Right lobe of liver (tissue), 6 donors: Measurements from ENCODE around the gene LRP6. TPM values are rescaled to one million over a fixed set of nuclear protein-coding genes. Genes with fewer than 3 reads are reported as not detected.
A peak's percentile ranks its signal among the peaks of the same experiment; 100 is the strongest.

ENCODE experiments used
- ATAC-seq, 4 donors: fragments of 200-7000 bp; cut with Tn5 transposase; one replicate each; pipeline ENCODE4 v1.9.1; 2020; ENCODE audit warnings: mild to moderate bottlenecking in 4 of 4, moderate library complexity in 4 of 4
- DNase-seq, 3 donors: peaks; one replicate each; pipeline ENCODE4 v3.0.0-alpha.2; 2020
- H3K27ac ChIP-seq, 3 donors: fragments of 200-600 bp; one replicate each; pipeline ENCODE4 v1.8.0; 2022
- H3K27me3 ChIP-seq, 2 donors: fragments of 200-600 bp; one replicate each; pipeline ENCODE4 v1.8.0; 2022
- H3K36me3 ChIP-seq, 4 donors: fragments of 200-600 bp; sonication (generic) in 1 of 4; one replicate each; pipeline versions ENCODE4 v1.5.1 to v1.8.0; 2017 to 2022; ENCODE audit warnings: control low read depth in 1 of 4
- H3K4me1 ChIP-seq, 4 donors: fragments of 200-600 bp; sonication (generic) in 1 of 4; one replicate each; pipeline versions ENCODE4 v1.5.1 to v1.8.0; 2017 to 2022; ENCODE audit warnings: control low read depth in 1 of 4
- H3K4me3 ChIP-seq, 3 donors: fragments of 200-600 bp; one replicate each; pipeline ENCODE4 v1.8.0; 2022
- H3K9me3 ChIP-seq, 4 donors: fragments of 200-600 bp; sonication (generic) in 1 of 4; one replicate each; pipeline versions ENCODE4 v1.5.1 to v1.8.0; 2017 to 2022; ENCODE audit warnings: control low read depth in 1 of 4
- CTCF ChIP-seq, 4 donors: fragments of 200-600 bp in 3 of 4; fragments of 450-650 bp in 1 of 4; IDR thresholded peaks; one replicate each; pipeline versions ENCODE4 v1.5.1 to v1.8.0; 2016 to 2022; ENCODE audit warnings: antibody characterized with exemption in 4 of 4, mild to moderate bottlenecking in 2 of 4
- POLR2A ChIP-seq: fragments of 450-650 bp; IDR thresholded peaks from one replicate; pipeline ENCODE4 v1.6.1; 2017; ENCODE audit warnings: antibody characterized with exemption, mild to moderate bottlenecking
- WGBS: methylation state at CpG from one replicate; pipeline ENCODE4 v1.1.6; 2018; ENCODE audit warnings: low coverage, low lambda C conversion rate; ENCODE audit not compliant: insufficient coverage; ENCODE audit errors: missing lambda C conversion rate; 5-methylcytosine and 5-hydroxymethylcytosine counted together
- intact Hi-C, 2 donors: fragments of 100-400 bp; cut with DNase I; formaldehyde crosslinking; loops; one replicate each; pipeline versions ENCODE4 v1.11.2 to v1.14.1; 2022
- total RNA-seq, 6 experiments: library from RNA; depleted of rRNA in 2 of 6; stranded (reverse); fragments of >200 nt in 2 of 6; fragmentation: NEBNext Ultra II Directional in 3 of 6; extraction: Animal tissue kit (Norgen Biotek cat#: 25700) in 3 of 6; gene quantifications; one replicate each; pipeline versions ENCODE4 v1.1.0 to v1.2.4, GENCODE V29; 2016 to 2023
- donor health status: DM: no; HTN: yes; CAD: no.
- donor health status: DM: no; HTN: no; CAD: no.
- donor health status: DM: no; HTN: no; CAD: no.
- donor health status: DM: no; HTN: yes; CAD: no.
- donor health status: DM: no; HTN: yes; CAD: no.

Gene LRP6
- total RNA-seq, 6 experiments from 2014 or later = 19.9 to 32.5 (median 22.2) TPM

- intact Hi-C loops = no loop called here
- H3K9me3 ChIP-seq = no peaks in the 10 kb centered on the region
- H3K36me3 ChIP-seq = no peaks in the 10 kb centered on the region
- no peaks in the 10 kb centered on the region for H3K27me3 ChIP-seq
- TF ChIP-seq POLR2A (no peak), CTCF (IDR thresholded peaks at IDR 0.05) (no peak)
- ATAC-seq (peak; percentile 76 to 86 (median 80)), DNase-seq (peak in 1 of 3 donors; percentile 58)
- H3K27ac ChIP-seq = peak overlapping the region in 1 of 3 donors; percentile 78
- no peak overlapping the region for H3K4me3 ChIP-seq
- peaks cover 0 to 16% (median 3%) of the 10 kb centered on the region in 4 donors for H3K4me1 ChIP-seq
- 44% methylated on average over 2 of the region's 2 CpGs for WGBS
Observed at GRCh38 chr12:12301122-12301521, 34.3 kb upstream of the LRP6 start.

GRCh38 chr12:12297201-12297830, 30.5 kb upstream of the LRP6 start:
- Histone ChIP-seq H3K4me3 (no peak overlapping the region), H3K27me3 (no peaks in the 10 kb centered on the region), H3K27ac (no peak overlapping the region), H3K9me3 (no peaks in the 10 kb centered on the region), H3K4me1 (peaks cover 0 to 43% (median 10%) of the 10 kb centered on the region in 4 donors), H3K36me3 (no peaks in the 10 kb centered on the region)
- 88% methylated on average over 5 of the region's 8 CpGs for WGBS
- TF ChIP-seq CTCF (IDR thresholded peaks at IDR 0.05) = no peak
- TF ChIP-seq POLR2A = no peak
- no peak for ATAC-seq
- intact Hi-C loops = no loop called here
- no peak for DNase-seq

GRCh38 chr12:12294215-12295005, 27.6 kb upstream of the LRP6 start:
- ATAC-seq (peak; percentile 80 to 86 (median 82)), DNase-seq (peak in 2 of 3 donors; percentile 61 to 71)
- peaks cover 0 to 26% (median 7%) of the 10 kb centered on the region in 4 donors for H3K4me1 ChIP-seq
- peak overlapping the region in 2 of 3 donors; percentile 28 to 31 for H3K4me3 ChIP-seq
- 36% methylated on average over 4 of the region's 5 CpGs for WGBS
- intact Hi-C loops = no loop called here
- TF ChIP-seq POLR2A (peak; percentile 36), CTCF (IDR thresholded peaks at IDR 0.05) (no peak)
- H3K36me3 ChIP-seq = no peaks in the 10 kb centered on the region
- no peaks in the 10 kb centered on the region for H3K27me3 ChIP-seq
- H3K27ac ChIP-seq = peak overlapping the region; percentile 81 to 96 (median 91)
- H3K9me3 ChIP-seq = no peaks in the 10 kb centered on the region

GRCh38 chr12:12290206-12290605, 23.4 kb upstream of the LRP6 start:
- no peak for DNase-seq
- peaks cover 0 to 21% (median 4%) of the 10 kb centered on the region in 4 donors for H3K4me1 ChIP-seq
- H3K9me3 ChIP-seq = no peaks in the 10 kb centered on the region
- TF ChIP-seq CTCF (IDR thresholded peaks at IDR 0.05) (no peak), POLR2A (no peak)
- H3K27me3 ChIP-seq = no peaks in the 10 kb centered on the region
- H3K27ac ChIP-seq = no peak overlapping the region
- intact Hi-C loops = no loop called here
- WGBS = 67% methylated on average over 1 of the region's 1 CpG
- no peak for ATAC-seq
- H3K4me3 ChIP-seq = no peak overlapping the region
- H3K36me3 ChIP-seq = no peaks in the 10 kb centered on the region
